Smooth muscle cell (in vitro differentiated cells): ENCODE results near the gene ZBTB46. TPM values are rescaled to one million over a fixed set of nuclear protein-coding genes. Genes with fewer than 3 reads are reported as not detected.

ENCODE experiments used
- DNase-seq: peaks from one replicate; lab custom pipeline; 2025; ENCODE audit not compliant: unreplicated experiment; lab: John Stamatoyannopoulos, UW
- H2AFZ ChIP-seq: fragments of 200-600 bp; sonication (generic); 2 replicates; pipeline ENCODE4 v1.6.0; 2016; ENCODE audit warnings: antibody characterized with exemption, low read depth, mild to moderate bottlenecking
- H3F3A ChIP-seq: fragments of 200-600 bp; sonication (generic); 2 replicates; pipeline ENCODE4 v1.6.0; 2017; ENCODE audit warnings: antibody characterized with exemption, low read depth
- H3K27ac ChIP-seq: fragments of 200-600 bp; sonication (generic); 2 replicates; pipeline ENCODE4 v1.5.1; 2016; ENCODE audit warnings: low read depth, mild to moderate bottlenecking
- H3K27me3 ChIP-seq: fragments of 200-600 bp; sonication (generic); 2 replicates; pipeline ENCODE4 v1.6.1; 2016; ENCODE audit warnings: low read depth, mild to moderate bottlenecking
- H3K36me3 ChIP-seq: fragments of 200-600 bp; sonication (generic); 2 replicates; pipeline ENCODE4 v1.5.1; 2016; ENCODE audit warnings: low read depth
- H3K4me1 ChIP-seq: fragments of 200-600 bp; sonication (generic); 2 replicates; pipeline ENCODE4 v1.5.1; 2016; ENCODE audit warnings: low read depth
- H3K4me2 ChIP-seq: fragments of 200-600 bp; sonication (generic); 2 replicates; pipeline ENCODE4 v1.6.0; 2016; ENCODE audit warnings: mild to moderate bottlenecking
- H3K4me3 ChIP-seq: fragments of 200-600 bp; sonication (generic); 2 replicates; pipeline ENCODE4 v1.5.1; 2016; ENCODE audit warnings: mild to moderate bottlenecking
- H3K79me2 ChIP-seq: fragments of 200-600 bp; sonication (generic); 2 replicates; pipeline ENCODE4 v1.6.0; 2016; ENCODE audit warnings: low read depth, mild to moderate bottlenecking
- H3K9ac ChIP-seq: fragments of 200-600 bp; sonication (generic); 2 replicates; pipeline ENCODE4 v1.6.0; 2016; ENCODE audit warnings: low read depth
- H3K9me3 ChIP-seq: fragments of 200-600 bp; sonication (generic); replicated peaks from 2 replicates; pipeline ENCODE4 v1.5.1; 2016; ENCODE audit warnings: low read depth
- H4K20me1 ChIP-seq: fragments of 200-600 bp; sonication (generic); 2 replicates; pipeline ENCODE4 v1.6.0; 2016; ENCODE audit warnings: low read depth
- WGBS: methylation state at CpG from one replicate; pipeline ENCODE4 v1.1.7; 2016; ENCODE audit warnings: low lambda C conversion rate; 5-methylcytosine and 5-hydroxymethylcytosine counted together
- polyA plus RNA-seq: library from polyadenylated mRNA; unstranded; fragments of >200 nt; fragmentation: Nextera tagmentation; extraction: Ambion mirVana; gene quantifications from 2 replicates; pipeline ENCODE4 v1.2.1, GENCODE V29; 2016
- total RNA-seq: library from RNA; depleted of rRNA; stranded (reverse); fragments of >200 nt; gene quantifications from 2 replicates; pipeline ENCODE4 v1.2.3, GENCODE V29; 2014
- TF ChIP-seq, protein P1 (sequence below): fragments of 200-600 bp; sonication (generic); IDR thresholded peaks from 2 replicates; pipeline ENCODE4 v1.5.1; 2017; ENCODE audit warnings: borderline replicate concordance, mild to moderate bottlenecking, antibody characterized with exemption; ENCODE audit not compliant: insufficient read depth, poor library complexity, severe bottlenecking

Gene ZBTB46
- total and polyA plus RNA-seq, 2 experiments from 2014 or later, result 2.3 to 2.7 TPM

DNA sequence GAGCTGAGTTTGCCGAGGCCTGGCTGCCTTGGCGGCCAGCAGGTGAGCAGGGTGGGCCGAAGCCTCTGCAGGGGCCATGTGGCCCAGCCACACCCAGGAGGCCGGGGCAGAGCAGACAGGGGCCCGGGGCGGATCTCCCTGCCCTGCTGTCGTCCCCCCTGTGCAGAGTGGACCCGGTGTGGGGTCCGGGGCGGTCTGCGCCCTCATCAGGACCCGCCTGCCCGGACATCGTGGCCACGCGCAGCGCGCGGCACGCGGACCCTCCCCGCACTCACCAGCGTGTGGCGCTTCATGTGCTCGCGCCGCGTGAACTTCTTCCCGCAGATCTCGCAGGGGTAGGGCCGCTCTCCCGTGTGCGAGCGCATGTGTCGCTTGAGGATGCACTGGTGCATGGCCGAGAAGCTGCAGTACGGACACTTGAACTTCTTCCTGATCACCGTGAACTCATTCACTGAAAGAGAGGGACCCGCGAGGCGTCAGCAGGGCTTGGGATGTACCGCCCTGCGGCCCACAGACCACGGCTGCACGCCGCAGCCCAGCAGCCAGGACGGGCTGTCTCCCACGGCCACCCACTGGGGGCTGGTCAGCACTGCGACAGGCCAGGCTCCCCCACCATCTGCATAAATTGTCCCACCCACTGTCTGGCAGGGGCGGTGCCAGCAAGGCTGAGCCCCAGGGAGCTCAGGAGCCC, 78.5 kb downstream of the ZBTB46 start:
- H3K27ac ChIP-seq, result no peak overlapping the region
- H2AFZ ChIP-seq, result no peak overlapping the region
- H3K4me3 ChIP-seq, result no peak overlapping the region
- H3K9ac ChIP-seq, result no peak overlapping the region
- no peak overlapping the region for H3K4me2 ChIP-seq
- H3K79me2 ChIP-seq, result no peaks in the 10 kb centered on the region
- no peak for DNase-seq
- H3K27me3 ChIP-seq, result no peaks in the 10 kb centered on the region
- no peaks in the 10 kb centered on the region for H3K9me3 ChIP-seq
- no peaks in the 10 kb centered on the region for H3F3A ChIP-seq
- TF ChIP-seq, protein P1, sequence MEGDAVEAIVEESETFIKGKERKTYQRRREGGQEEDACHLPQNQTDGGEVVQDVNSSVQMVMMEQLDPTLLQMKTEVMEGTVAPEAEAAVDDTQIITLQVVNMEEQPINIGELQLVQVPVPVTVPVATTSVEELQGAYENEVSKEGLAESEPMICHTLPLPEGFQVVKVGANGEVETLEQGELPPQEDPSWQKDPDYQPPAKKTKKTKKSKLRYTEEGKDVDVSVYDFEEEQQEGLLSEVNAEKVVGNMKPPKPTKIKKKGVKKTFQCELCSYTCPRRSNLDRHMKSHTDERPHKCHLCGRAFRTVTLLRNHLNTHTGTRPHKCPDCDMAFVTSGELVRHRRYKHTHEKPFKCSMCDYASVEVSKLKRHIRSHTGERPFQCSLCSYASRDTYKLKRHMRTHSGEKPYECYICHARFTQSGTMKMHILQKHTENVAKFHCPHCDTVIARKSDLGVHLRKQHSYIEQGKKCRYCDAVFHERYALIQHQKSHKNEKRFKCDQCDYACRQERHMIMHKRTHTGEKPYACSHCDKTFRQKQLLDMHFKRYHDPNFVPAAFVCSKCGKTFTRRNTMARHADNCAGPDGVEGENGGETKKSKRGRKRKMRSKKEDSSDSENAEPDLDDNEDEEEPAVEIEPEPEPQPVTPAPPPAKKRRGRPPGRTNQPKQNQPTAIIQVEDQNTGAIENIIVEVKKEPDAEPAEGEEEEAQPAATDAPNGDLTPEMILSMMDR, result no peak
- H3K4me1 ChIP-seq, result no peaks in the 10 kb centered on the region
- H3K36me3 ChIP-seq, result no peaks in the 10 kb centered on the region
- 92% methylated on average over 48 of the region's 50 CpGs for WGBS
- no peaks in the 10 kb centered on the region for H4K20me1 ChIP-seq

DNA sequence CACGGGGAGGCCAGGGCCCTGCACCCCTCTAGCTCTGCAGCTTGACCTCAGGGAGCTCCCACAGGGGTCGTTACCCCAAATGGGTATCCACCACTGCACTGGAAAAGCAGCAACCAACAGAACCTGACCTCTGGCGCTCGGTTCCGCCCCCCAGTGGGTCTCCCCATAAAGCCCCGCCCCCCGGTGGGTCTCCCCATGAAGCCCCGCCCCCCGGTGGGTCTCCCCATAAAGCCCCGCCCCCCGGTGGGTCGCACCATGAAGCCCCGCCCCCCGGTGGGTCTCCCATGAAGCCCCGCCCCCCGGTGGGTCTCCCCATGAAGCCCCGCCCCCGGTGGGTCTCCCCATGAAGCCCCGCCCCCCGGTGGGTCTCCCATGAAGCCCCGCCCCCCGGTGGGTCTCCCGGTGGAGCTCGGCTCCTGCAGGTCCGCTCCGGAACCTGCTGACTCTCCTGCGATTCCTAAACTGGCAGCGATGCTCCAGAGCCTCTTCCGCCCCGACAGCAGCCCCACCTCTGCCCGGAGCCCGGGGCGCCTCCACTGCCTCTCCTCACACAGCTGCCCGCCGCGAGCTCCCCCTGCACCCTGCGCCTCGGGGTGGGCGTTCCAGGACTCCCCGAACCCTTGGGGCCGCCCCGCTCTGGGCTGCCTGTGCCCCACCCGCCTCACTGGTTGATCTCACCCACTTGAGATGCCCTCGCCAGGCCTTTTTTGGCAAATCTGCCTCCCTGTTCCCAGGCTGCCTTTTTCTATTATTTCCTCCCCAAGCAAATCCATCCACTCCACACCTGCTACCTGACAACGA, 79.4 kb downstream of the ZBTB46 start:
- Histone ChIP-seq H2AFZ (no peak overlapping the region), H3F3A (no peaks in the 10 kb centered on the region), H3K27me3 (no peaks in the 10 kb centered on the region), H3K9me3 (no peaks in the 10 kb centered on the region), H3K4me3 (no peak overlapping the region), H3K27ac (no peak overlapping the region), H3K36me3 (no peaks in the 10 kb centered on the region), H3K4me2 (peak overlapping the region; percentile 48), H3K4me1 (no peaks in the 10 kb centered on the region), H4K20me1 (no peaks in the 10 kb centered on the region), H3K9ac (no peak overlapping the region), H3K79me2 (no peaks in the 10 kb centered on the region)
- no peak for DNase-seq
- WGBS, result 74% methylated on average over 29 of the region's 45 CpGs
- TF ChIP-seq, protein P1, result no peak

DNA sequence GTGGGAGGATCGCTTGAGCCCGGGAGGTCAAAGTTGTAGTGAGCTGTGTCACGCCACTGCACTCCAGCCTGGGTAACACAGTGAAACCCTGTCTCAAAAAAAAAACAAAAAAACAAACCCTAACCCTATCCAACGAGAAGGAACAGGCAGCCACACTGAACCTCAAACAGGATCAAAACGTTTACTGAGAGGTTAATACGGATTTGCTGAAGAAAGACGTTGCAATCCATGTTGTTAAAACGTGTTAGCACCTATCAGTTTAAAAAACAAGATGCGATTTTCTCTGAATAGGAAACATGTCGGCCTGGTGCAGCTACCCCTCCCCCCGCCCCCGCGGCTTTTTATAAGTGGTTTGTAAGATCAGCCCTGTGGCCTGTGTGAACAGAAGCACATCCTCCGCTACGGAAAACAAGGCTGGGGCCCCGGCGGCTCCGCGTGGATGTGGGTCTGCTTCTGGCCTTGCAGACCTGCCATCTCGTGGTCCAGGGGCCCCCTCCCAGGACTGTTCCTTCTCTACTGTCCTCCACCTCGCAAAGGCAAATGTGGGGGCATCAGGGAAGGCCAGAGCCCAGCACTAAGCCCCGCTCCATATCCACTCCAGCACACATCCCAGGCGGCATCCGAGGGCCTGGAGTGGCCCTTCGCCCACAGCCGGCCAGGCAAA, 80.1 kb downstream of the ZBTB46 start:
- no peaks in the 10 kb centered on the region for H3K36me3 ChIP-seq
- H3K4me3 ChIP-seq, result no peak overlapping the region
- peak overlapping the region; percentile 48 for H3K4me2 ChIP-seq
- H2AFZ ChIP-seq, result no peak overlapping the region
- TF ChIP-seq, protein P1, result no peak
- no peaks in the 10 kb centered on the region for H3K4me1 ChIP-seq
- no peak for DNase-seq
- no peaks in the 10 kb centered on the region for H3K27me3 ChIP-seq
- no peaks in the 10 kb centered on the region for H3K79me2 ChIP-seq
- no peaks in the 10 kb centered on the region for H3K9me3 ChIP-seq
- 57% methylated on average over 26 of the region's 26 CpGs for WGBS
- H4K20me1 ChIP-seq, result no peaks in the 10 kb centered on the region
- no peaks in the 10 kb centered on the region for H3F3A ChIP-seq
- no peak overlapping the region for H3K27ac ChIP-seq
- no peak overlapping the region for H3K9ac ChIP-seq
